Measurements from ENCODE around the gene EIF3A.
A peak's percentile ranks its signal among the peaks of the same experiment; 100 is the strongest.
"Not testable (repeated sequence)": the region's sequence is repeated elsewhere in the genome, so short reads cannot be mapped to it uniquely, and the experiment has no call there.

The EIF3A gene

GRCh38 chr10:119031496-119032059 lies 49.0 kb downstream of the EIF3A start:
- no peak for TF ChIP-seq TARDBP (IDR thresholded peaks at IDR 0.05)
- no peak for TF ChIP-seq SUZ12 (IDR thresholded peaks at IDR 0.05)
- TF ChIP-seq CTBP1 (IDR thresholded peaks at IDR 0.05; ENCODE audit: borderline replicate concordance), result no peak
- TF ChIP-seq LEF1 (IDR thresholded peaks at IDR 0.05; ENCODE audit: borderline replicate concordance), result no peak
- no peak for TF ChIP-seq SP1 (IDR thresholded peaks at IDR 0.05)
- TF ChIP-seq HDGF (IDR thresholded peaks at IDR 0.05; ENCODE audit: borderline replicate concordance), result no peak
- no peak for TF ChIP-seq BHLHE40 (IDR thresholded peaks at IDR 0.05; ENCODE audit: borderline replicate concordance)
- TF ChIP-seq PKNOX1 (IDR thresholded peaks at IDR 0.05), result no peak
- TF ChIP-seq NFRKB (IDR thresholded peaks at IDR 0.05), result no peak
- TF ChIP-seq FOXM1 (IDR thresholded peaks at IDR 0.05; ENCODE audit: borderline replicate concordance), result no peak
- no peak for TF ChIP-seq ELF4 (IDR thresholded peaks at IDR 0.05)
- no peak for TF ChIP-seq FOXA1 (IDR thresholded peaks at IDR 0.05)
- TF ChIP-seq ZNF384 (IDR thresholded peaks at IDR 0.05), result no peak
- TF ChIP-seq ARNT (IDR thresholded peaks at IDR 0.05), result no peak
- no peak for TF ChIP-seq FOXK2 (IDR thresholded peaks at IDR 0.05)
- no peak for TF ChIP-seq L3MBTL2 (conservative IDR thresholded peaks at IDR 0.05)
- ChIA-PET POLR2A (no interaction called here), CTCF (interaction anchor here (0.6 to 1.2 kb wide), 4 partner anchors 39 to 1556 kb away, joined by 3 to 8 read pairs (median 3); no protein-coding TSS in a partner anchor)
- no peak for DNase-seq (ENCODE audit: extremely low spot score)

- POLR2A ChIA-PET, result interaction anchor here (0.7 kb wide), 1 partner anchor 9 kb away, joined by 3 read pairs; no protein-coding TSS in a partner anchor
- peak; percentile 72 for DNase-seq (ENCODE audit: extremely low spot score)
- CTCF ChIA-PET, result interaction anchor here (0.6 to 1.2 kb wide), 4 partner anchors 40 to 1555 kb away, joined by 3 to 8 read pairs (median 3); no protein-coding TSS in a partner anchor
Measured at GRCh38 chr10:119030421-119031250, 50.0 kb downstream of the EIF3A start.

GRCh38 chr10:119029613-119030420 lies 50.8 kb downstream of the EIF3A start, which contains the start of gene NANOS1:
Gene NANOS1, plus strand, starts transcription at chr10:119029714. Its CDS starts 88 bp downstream, at chr10:119029802.
- peak; percentile 54 for DNase-seq (ENCODE audit: extremely low spot score)
- ChIA-PET CTCF (no interaction called here), POLR2A (interaction anchor here (0.7 kb wide), 1 partner anchor 10 kb away, joined by 3 read pairs; no protein-coding TSS in a partner anchor)
- no peak for TF ChIP-seq ELF4 (IDR thresholded peaks at IDR 0.05)
- no peak for TF ChIP-seq L3MBTL2 (conservative IDR thresholded peaks at IDR 0.05)
- no peak for TF ChIP-seq LEF1 (IDR thresholded peaks at IDR 0.05; ENCODE audit: borderline replicate concordance)
- no peak for TF ChIP-seq ARNT (IDR thresholded peaks at IDR 0.05)
- no peak for TF ChIP-seq ZNF384 (IDR thresholded peaks at IDR 0.05)
- no peak for TF ChIP-seq PKNOX1 (IDR thresholded peaks at IDR 0.05)
- TF ChIP-seq HDGF (IDR thresholded peaks at IDR 0.05; ENCODE audit: borderline replicate concordance), result no peak
- TF ChIP-seq BHLHE40 (IDR thresholded peaks at IDR 0.05; ENCODE audit: borderline replicate concordance), result no peak
- no peak for TF ChIP-seq SP1 (IDR thresholded peaks at IDR 0.05)
- TF ChIP-seq NFRKB (IDR thresholded peaks at IDR 0.05), result no peak
- TF ChIP-seq TARDBP (IDR thresholded peaks at IDR 0.05), result no peak

More at GRCh38 chr10:119030421-119031250, 50.0 kb downstream of the EIF3A start:
- TF ChIP-seq L3MBTL2 (conservative IDR thresholded peaks at IDR 0.05) (no peak), ARNT (IDR thresholded peaks at IDR 0.05) (no peak), CTBP1 (IDR thresholded peaks at IDR 0.05; ENCODE audit: borderline replicate concordance) (no peak), NFRKB (IDR thresholded peaks at IDR 0.05) (no peak), TARDBP (IDR thresholded peaks at IDR 0.05) (no peak), FOXK2 (IDR thresholded peaks at IDR 0.05) (no peak), PKNOX1 (IDR thresholded peaks at IDR 0.05) (no peak), ELF4 (IDR thresholded peaks at IDR 0.05) (no peak), FOXM1 (IDR thresholded peaks at IDR 0.05; ENCODE audit: borderline replicate concordance) (no peak), SUZ12 (IDR thresholded peaks at IDR 0.05) (no peak), ZNF384 (IDR thresholded peaks at IDR 0.05) (no peak), BHLHE40 (IDR thresholded peaks at IDR 0.05; ENCODE audit: borderline replicate concordance) (no peak), LEF1 (IDR thresholded peaks at IDR 0.05; ENCODE audit: borderline replicate concordance) (no peak), HDGF (IDR thresholded peaks at IDR 0.05; ENCODE audit: borderline replicate concordance) (no peak), SP1 (IDR thresholded peaks at IDR 0.05) (no peak), FOXA1 (IDR thresholded peaks at IDR 0.05) (no peak)

GRCh38 chr10:119028900-119029612 lies 51.6 kb downstream of the EIF3A start:
- ChIA-PET POLR2A (no interaction called here), CTCF (no interaction called here)
- peak; percentile 96 for DNase-seq (ENCODE audit: extremely low spot score)
- TF ChIP-seq ARNT (IDR thresholded peaks at IDR 0.05) (no peak), FOXM1 (IDR thresholded peaks at IDR 0.05; ENCODE audit: borderline replicate concordance) (0 out of 2 replicates have a peak, but pooled peaks have one; percentile 69), LEF1 (IDR thresholded peaks at IDR 0.05; ENCODE audit: borderline replicate concordance) (no peak), TARDBP (IDR thresholded peaks at IDR 0.05) (no peak)

GRCh38 chr10:119028445-119028899 lies 52.1 kb downstream of the EIF3A start:
- POLR2A ChIA-PET; DNase-seq (ENCODE audit: extremely low spot score); CTCF ChIA-PET: not testable (repeated sequence)
